ENCODE results near the gene TLR4. TPM values are rescaled to one million over a fixed set of nuclear protein-coding genes. Genes with fewer than 3 reads are reported as not detected.

The TLR4 gene
- total RNA-seq, 2 experiments from 2014 or later, result 4.4 to 10.4 TPM

DNA sequence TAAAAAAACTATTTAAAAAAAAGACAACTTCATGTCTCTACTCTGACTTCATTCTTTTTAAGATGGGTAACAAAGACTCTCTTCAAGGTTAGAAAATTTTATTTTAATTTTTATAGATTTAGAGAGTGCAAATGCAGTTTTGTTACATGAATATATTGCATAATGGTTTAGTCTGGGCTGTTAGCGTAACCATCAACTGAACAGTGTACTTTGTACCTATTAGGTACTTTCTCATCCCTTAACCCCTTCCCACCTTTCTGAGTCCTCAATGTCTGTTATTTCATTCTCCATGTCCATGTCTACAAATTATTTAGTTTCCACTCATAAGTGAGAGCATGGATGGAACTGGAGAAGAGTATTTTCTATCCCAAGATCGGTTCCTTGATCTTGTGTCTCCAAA, 16.8 kb downstream of the TLR4 start:
- Histone ChIP-seq H4K20me1 (ENCODE audit: insufficient read depth, low read length) (no peaks in the 10 kb centered on the region), H3K4me3 (ENCODE audit: low read depth, low read length, poor library complexity, severe bottlenecking) (no peak overlapping the region), H3K4me1 (ENCODE audit: insufficient read depth, low read length, poor library complexity, severe bottlenecking) (peaks cover 28% of the 10 kb centered on the region), H3K79me2 (ENCODE audit: insufficient read depth, low read depth, low read length) (no peaks in the 10 kb centered on the region), H3K4me2 (ENCODE audit: low read length) (no peak overlapping the region), H3K27ac (ENCODE audit: low read depth, low read length, poor library complexity, severe bottlenecking) (no peak overlapping the region), H3K9me2 (ENCODE audit: insufficient read depth, low read length) (0 out of 2 replicates have a peak, but pooled peaks cover 4% of the 10 kb centered on the region), H2AFZ (ENCODE audit: low read length) (no peak overlapping the region), H3K36me3 (ENCODE audit: insufficient read depth, low read length) (no peaks in the 10 kb centered on the region), H3K9me3 (ENCODE audit: low read length) (no peaks in the 10 kb centered on the region)
- TF ChIP-seq, protein P1, sequence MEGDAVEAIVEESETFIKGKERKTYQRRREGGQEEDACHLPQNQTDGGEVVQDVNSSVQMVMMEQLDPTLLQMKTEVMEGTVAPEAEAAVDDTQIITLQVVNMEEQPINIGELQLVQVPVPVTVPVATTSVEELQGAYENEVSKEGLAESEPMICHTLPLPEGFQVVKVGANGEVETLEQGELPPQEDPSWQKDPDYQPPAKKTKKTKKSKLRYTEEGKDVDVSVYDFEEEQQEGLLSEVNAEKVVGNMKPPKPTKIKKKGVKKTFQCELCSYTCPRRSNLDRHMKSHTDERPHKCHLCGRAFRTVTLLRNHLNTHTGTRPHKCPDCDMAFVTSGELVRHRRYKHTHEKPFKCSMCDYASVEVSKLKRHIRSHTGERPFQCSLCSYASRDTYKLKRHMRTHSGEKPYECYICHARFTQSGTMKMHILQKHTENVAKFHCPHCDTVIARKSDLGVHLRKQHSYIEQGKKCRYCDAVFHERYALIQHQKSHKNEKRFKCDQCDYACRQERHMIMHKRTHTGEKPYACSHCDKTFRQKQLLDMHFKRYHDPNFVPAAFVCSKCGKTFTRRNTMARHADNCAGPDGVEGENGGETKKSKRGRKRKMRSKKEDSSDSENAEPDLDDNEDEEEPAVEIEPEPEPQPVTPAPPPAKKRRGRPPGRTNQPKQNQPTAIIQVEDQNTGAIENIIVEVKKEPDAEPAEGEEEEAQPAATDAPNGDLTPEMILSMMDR (conservative IDR thresholded peaks at IDR 0.05; ENCODE audit: low read length), result no peak
- ChIA-PET POLR2A (no interaction called here), CTCF (ENCODE audit: unreplicated experiment) (no interaction called here)
- no TSS peak for BruUV-seq (replicated peaks)
- no peak for DNase-seq (ENCODE audit: low spot score)
- intact Hi-C loops (cut with micrococcal nuclease; ENCODE audit: unreplicated experiment), result no loop called here

DNA sequence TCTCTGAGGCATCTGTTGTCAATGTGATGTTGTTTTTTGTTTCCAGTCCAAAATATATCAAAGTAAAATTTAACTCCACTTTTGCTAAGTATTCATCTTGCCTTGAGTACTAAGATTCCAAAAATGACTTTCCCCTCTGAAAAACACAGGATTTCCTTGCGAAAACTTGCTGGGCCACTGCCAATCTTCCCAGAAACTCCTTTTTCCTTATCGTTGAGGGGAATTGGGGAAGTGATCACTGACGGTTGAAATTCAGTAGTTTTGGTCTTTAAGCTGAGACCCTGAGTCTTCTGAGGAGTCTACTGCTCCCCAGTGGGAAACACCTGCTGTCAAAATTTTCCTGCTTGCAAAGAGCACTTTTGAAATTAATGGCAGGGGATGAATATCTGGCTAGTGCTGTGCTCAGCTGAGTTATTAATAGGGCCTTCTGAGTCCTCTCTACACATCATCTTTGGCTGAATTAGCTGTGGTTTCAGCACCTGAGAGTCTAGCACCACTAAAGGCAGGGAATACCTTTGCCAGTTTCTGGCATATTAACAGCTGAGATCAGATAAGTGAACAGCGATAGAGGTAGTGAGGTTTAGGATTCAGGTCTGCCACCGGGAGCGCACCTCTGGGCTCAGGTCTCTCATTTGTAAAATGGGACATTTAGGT, 18.0 kb downstream of the TLR4 start:
- Histone ChIP-seq H3K27ac (ENCODE audit: low read depth, low read length, poor library complexity, severe bottlenecking) (no peak overlapping the region), H3K79me2 (ENCODE audit: insufficient read depth, low read depth, low read length) (no peaks in the 10 kb centered on the region), H4K20me1 (ENCODE audit: insufficient read depth, low read length) (no peaks in the 10 kb centered on the region), H3K4me3 (ENCODE audit: low read depth, low read length, poor library complexity, severe bottlenecking) (no peak overlapping the region), H3K4me1 (ENCODE audit: insufficient read depth, low read length, poor library complexity, severe bottlenecking) (peaks cover 28% of the 10 kb centered on the region), H3K9me2 (ENCODE audit: insufficient read depth, low read length) (0 out of 2 replicates have a peak, but pooled peaks cover 4% of the 10 kb centered on the region), H3K36me3 (ENCODE audit: insufficient read depth, low read length) (no peaks in the 10 kb centered on the region), H2AFZ (ENCODE audit: low read length) (no peak overlapping the region), H3K4me2 (ENCODE audit: low read length) (no peak overlapping the region), H3K9me3 (ENCODE audit: low read length) (no peaks in the 10 kb centered on the region)
- BruUV-seq (replicated peaks), result no TSS peak
- TF ChIP-seq EZH2phosphoT487 (IDR thresholded peaks at IDR 0.05; ENCODE audit: borderline replicate concordance, low read depth, low read length), result no peak
- TF ChIP-seq, protein P1 (conservative IDR thresholded peaks at IDR 0.05; ENCODE audit: low read length), result no peak
- ChIA-PET CTCF (ENCODE audit: unreplicated experiment) (no interaction called here), POLR2A (interaction anchor here (0.6 to 1.1 kb wide), 2 partner anchors 21 to 1653 kb away, joined by 3 to 4 read pairs; no protein-coding TSS in a partner anchor)
- DNase-seq (ENCODE audit: low spot score), result no peak
- intact Hi-C loops (cut with micrococcal nuclease; ENCODE audit: unreplicated experiment), result no loop called here

DNA sequence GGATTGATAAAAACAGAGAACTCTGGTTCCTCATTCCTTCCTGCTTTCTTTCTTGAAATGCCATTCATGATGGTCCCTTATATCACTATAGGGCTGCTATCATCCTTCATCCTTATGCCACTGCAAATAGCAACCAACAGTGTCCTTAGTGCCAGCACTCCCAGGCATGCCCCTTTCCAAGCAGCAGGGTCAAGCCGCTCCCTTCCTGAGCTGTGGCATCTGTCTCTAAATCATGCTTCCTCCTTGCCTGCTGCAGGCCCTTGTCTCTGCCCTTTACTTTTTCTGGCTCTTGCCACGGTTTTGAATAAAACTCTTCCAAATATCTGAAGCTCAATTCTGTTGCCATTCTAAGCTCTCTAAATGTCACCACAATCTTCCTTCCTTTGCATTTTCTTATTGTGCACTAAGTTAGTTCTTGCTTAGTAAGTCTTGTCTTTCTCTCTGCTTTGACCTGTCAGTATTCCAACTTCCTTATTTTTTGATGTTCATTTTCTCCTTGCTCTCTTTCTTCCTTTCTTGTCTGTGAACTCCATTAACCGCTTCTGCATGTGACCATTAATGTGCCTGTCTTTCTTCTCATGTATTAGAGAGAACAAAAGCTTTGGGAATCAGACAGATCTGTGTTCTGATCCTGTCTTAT, 19.9 kb downstream of the TLR4 start:
- POLR2A ChIA-PET, result interaction anchor here (1.5 to 1.7 kb wide), 2 partner anchors 10 to 11 kb away, joined by 5 to 6 read pairs; no protein-coding TSS in a partner anchor
- intact Hi-C loops (cut with micrococcal nuclease; ENCODE audit: unreplicated experiment), result no loop called here

More for the DNA sequence above, 19.9 kb downstream of the TLR4 start:
- H3K4me2 ChIP-seq (ENCODE audit: low read length), result no peak overlapping the region
- no peaks in the 10 kb centered on the region for H4K20me1 ChIP-seq (ENCODE audit: insufficient read depth, low read length)
- no peaks in the 10 kb centered on the region for H3K36me3 ChIP-seq (ENCODE audit: insufficient read depth, low read length)
- no peaks in the 10 kb centered on the region for H3K9me3 ChIP-seq (ENCODE audit: low read length)
- no peak overlapping the region for H3K4me3 ChIP-seq (ENCODE audit: low read depth, low read length, poor library complexity, severe bottlenecking)
- no peak overlapping the region for H2AFZ ChIP-seq (ENCODE audit: low read length)
- no peaks in the 10 kb centered on the region for H3K79me2 ChIP-seq (ENCODE audit: insufficient read depth, low read depth, low read length)
- CTCF ChIA-PET (ENCODE audit: unreplicated experiment), result no interaction called here
- BruUV-seq (replicated peaks), result no TSS peak
- 0 out of 2 replicates have a peak, but pooled peaks cover 4% of the 10 kb centered on the region for H3K9me2 ChIP-seq (ENCODE audit: insufficient read depth, low read length)
- TF ChIP-seq EZH2phosphoT487 (IDR thresholded peaks at IDR 0.05; ENCODE audit: borderline replicate concordance, low read depth, low read length), result no peak
- TF ChIP-seq, protein P1 (conservative IDR thresholded peaks at IDR 0.05; ENCODE audit: low read length), result no peak
- H3K27ac ChIP-seq (ENCODE audit: low read depth, low read length, poor library complexity, severe bottlenecking), result no peak overlapping the region
- H3K4me1 ChIP-seq (ENCODE audit: insufficient read depth, low read length, poor library complexity, severe bottlenecking), result peaks cover 10% of the 10 kb centered on the region
- no peak for DNase-seq (ENCODE audit: low spot score)
